Sigmoid colon (tissue), 7 donors: ENCODE results near the gene FAM120AOS. TPM values are rescaled to one million over a fixed set of nuclear protein-coding genes. Genes with fewer than 3 reads are reported as not detected.

Source experiments
- DNase-seq: peaks from one replicate; pipeline ENCODE4 v3.0.0-alpha.2; 2019
- H3K27ac ChIP-seq, 4 donors: fragments of 200-600 bp; sonication (generic); one replicate each; pipeline ENCODE4 v1.5.1; 2016 to 2019; ENCODE audit warnings: mild to moderate bottlenecking in 1 of 4
- H3K27me3 ChIP-seq, 3 donors: fragments of 200-600 bp; sonication (generic); one replicate each; pipeline ENCODE4 v1.5.1; 2019; ENCODE audit warnings: mild to moderate bottlenecking in 1 of 3
- H3K36me3 ChIP-seq, 4 donors: fragments of 200-600 bp; sonication (generic); one replicate each; pipeline ENCODE4 v1.5.1; 2016 to 2019
- H3K4me1 ChIP-seq, 4 donors: fragments of 200-600 bp; sonication (generic); one replicate each; pipeline ENCODE4 v1.5.1; 2017 to 2019
- H3K4me3 ChIP-seq, 4 donors: fragments of 200-600 bp; sonication (generic); one replicate each; pipeline ENCODE4 v1.5.1; 2017 to 2019; ENCODE audit warnings: mild to moderate bottlenecking in 2 of 4, moderate library complexity in 1 of 4
- H3K9me3 ChIP-seq, 4 donors: fragments of 200-600 bp in 3 of 4; sonication (generic) in 3 of 4; one replicate each; pipeline versions ENCODE4 v1.5.1 to v1.6.1; 2013 to 2019
- CTCF ChIP-seq, 4 experiments: fragments of 450-650 bp in 3 of 4; fragments of 200-600 bp in 1 of 4; IDR thresholded peaks; one replicate each; pipeline ENCODE4 v1.5.1; 2016 to 2019; ENCODE audit warnings: antibody characterized with exemption in 4 of 4, mild to moderate bottlenecking in 3 of 4, moderate library complexity in 2 of 4
- EP300 ChIP-seq, 4 donors: sonication (generic); formaldehyde crosslinking; IDR thresholded peaks; one replicate each; pipeline ENCODE4 v1.6.1; 2017; ENCODE audit warnings: antibody characterized with exemption in 4 of 4
- POLR2A ChIP-seq, 2 donors: fragments of 450-650 bp; IDR thresholded peaks; one replicate each; pipeline ENCODE4 v1.6.1; 2016; ENCODE audit warnings: antibody characterized with exemption in 2 of 2, mild to moderate bottlenecking in 2 of 2, moderate library complexity in 2 of 2
- POLR2AphosphoS5 ChIP-seq, 4 donors: sonication (generic); formaldehyde crosslinking; IDR thresholded peaks; one replicate each; pipeline ENCODE4 v1.6.1; 2017; ENCODE audit warnings: antibody characterized with exemption in 4 of 4
- WGBS, 2 donors: extraction: QIAGEN DNeasy Blood & Tissue Kit; methylation state at CpG; one replicate each; pipeline ENCODE4 v1.1.7; 2013; 5-methylcytosine and 5-hydroxymethylcytosine counted together
- intact Hi-C: fragments of 100-400 bp; cut with DNase I; formaldehyde crosslinking; loops from one replicate; pipeline ENCODE4 v1.15.1; 2023
- polyA plus RNA-seq, 3 donors: library from polyadenylated mRNA; stranded (reverse); fragments of 200-250 nt; gene quantifications; one replicate each; pipeline ENCODE4 v1.2.3, GENCODE V29; 2013
- total RNA-seq, 4 donors: library from RNA; depleted of rRNA; stranded (reverse); fragments of >200 nt; gene quantifications; one replicate each; pipeline ENCODE4 v1.1.0, GENCODE V29; 2016
- donor health status: healthy with polysubstance abuse.
- donor health status: Bipolar disorder and iron deficiency.
- donor health status: healthy.

Gene FAM120AOS
- total and polyA plus RNA-seq, 7 donors: 50.3 to 86.5 (median 63.1) TPM

GRCh38 chr9:93471124-93471523 is 17.7 kb upstream of the FAM120AOS start:
- Histone ChIP-seq H3K4me3 (no peak overlapping the region), H3K27ac (no peak overlapping the region), H3K27me3 (no peaks in the 10 kb centered on the region), H3K9me3 (no peaks in the 10 kb centered on the region), H3K4me1 (peaks cover 0 to 55% (median 45%) of the 10 kb centered on the region in 4 donors), H3K36me3 (no peaks in the 10 kb centered on the region)
- no peak for DNase-seq
- intact Hi-C loops: no loop called here
- WGBS, 2 donors: 59 to 82% methylated on average over 6 of the region's 6 CpGs
- TF ChIP-seq CTCF (IDR thresholded peaks at IDR 0.05): no peak

- no peak for TF ChIP-seq CTCF (IDR thresholded peaks at IDR 0.05)
- TF ChIP-seq EP300 (IDR thresholded peaks at IDR 0.05): no peak
- TF ChIP-seq POLR2AphosphoS5 (IDR thresholded peaks at IDR 0.05): no peak
- no peak for TF ChIP-seq POLR2A (IDR thresholded peaks at IDR 0.05)
- peaks cover 0 to 55% (median 47%) of the 10 kb centered on the region in 4 donors for H3K4me1 ChIP-seq
- no peak for DNase-seq
- H3K27ac ChIP-seq: no peak overlapping the region
- 59 to 86% methylated on average over 5 of the region's 5 CpGs for WGBS, 2 donors
- H3K36me3 ChIP-seq: no peaks in the 10 kb centered on the region
- H3K27me3 ChIP-seq: no peaks in the 10 kb centered on the region
- no peak overlapping the region for H3K4me3 ChIP-seq
- intact Hi-C loops: no loop called here
- H3K9me3 ChIP-seq: no peaks in the 10 kb centered on the region
Measured at GRCh38 chr9:93470391-93470790, 17.0 kb upstream of the FAM120AOS start.

GRCh38 chr9:93468763-93469456 is 15.5 kb upstream of the FAM120AOS start:
- intact Hi-C loops: no loop called here
- no peaks in the 10 kb centered on the region for H3K27me3 ChIP-seq
- peak overlapping the region in 2 of 4 donors; percentile 3 to 10 for H3K4me3 ChIP-seq

GRCh38 chr9:93467462-93467861 is 14.1 kb upstream of the FAM120AOS start:
- Histone ChIP-seq H3K27me3 (no peaks in the 10 kb centered on the region), H3K27ac (no peak overlapping the region), H3K4me3 (no peak overlapping the region), H3K9me3 (no peaks in the 10 kb centered on the region), H3K36me3 (no peaks in the 10 kb centered on the region), H3K4me1 (peaks cover 0 to 66% (median 55%) of the 10 kb centered on the region in 4 donors)
- TF ChIP-seq POLR2AphosphoS5 (IDR thresholded peaks at IDR 0.05): no peak
- 21 to 67% methylated on average over 3 of the region's 3 CpGs for WGBS, 2 donors
- intact Hi-C loops: no loop called here
- DNase-seq: no peak

More at GRCh38 chr9:93468763-93469456, 15.5 kb upstream of the FAM120AOS start:
- DNase-seq: no peak
- Histone ChIP-seq H3K27ac (peak overlapping the region; percentile 35 to 69 (median 64)), H3K4me1 (peaks cover 0 to 66% (median 57%) of the 10 kb centered on the region in 4 donors), H3K9me3 (no peaks in the 10 kb centered on the region), H3K36me3 (no peaks in the 10 kb centered on the region)
- WGBS, 2 donors: 4 to 34% methylated on average over 5 of the region's 5 CpGs
- TF ChIP-seq CTCF (IDR thresholded peaks at IDR 0.05): no peak
- no peak for TF ChIP-seq POLR2A (IDR thresholded peaks at IDR 0.05)
- TF ChIP-seq EP300 (IDR thresholded peaks at IDR 0.05): no peak
- TF ChIP-seq POLR2AphosphoS5 (IDR thresholded peaks at IDR 0.05): no peak

GRCh38 chr9:93467062-93467416 is 13.7 kb upstream of the FAM120AOS start:
- H3K4me1 ChIP-seq: peaks cover 0 to 66% (median 55%) of the 10 kb centered on the region in 4 donors
- intact Hi-C loops: no loop called here
- no peaks in the 10 kb centered on the region for H3K27me3 ChIP-seq
- DNase-seq: no peak
- H3K27ac ChIP-seq: no peak overlapping the region
- TF ChIP-seq EP300 (IDR thresholded peaks at IDR 0.05): no peak
- no peak for TF ChIP-seq POLR2A (IDR thresholded peaks at IDR 0.05)
- H3K9me3 ChIP-seq: no peaks in the 10 kb centered on the region
- 10 to 22% methylated on average over 3 of the region's 3 CpGs for WGBS, 2 donors
- H3K4me3 ChIP-seq: no peak overlapping the region
- no peaks in the 10 kb centered on the region for H3K36me3 ChIP-seq
